NOMO-1 treated with DMSO at 0.1 percent for 48 hours (cell line): ENCODE measurements around the gene PPP1R15A.
"Not testable (repeated sequence)": the region's sequence is repeated elsewhere in the genome, so short reads cannot be mapped to it uniquely, and the experiment has no call there.

ENCODE experiments used
- DNase-seq: peaks from one replicate; lab custom pipeline; 2025; ENCODE audit not compliant: unreplicated experiment; lab: John Stamatoyannopoulos, UW

PPP1R15A gene

DNA sequence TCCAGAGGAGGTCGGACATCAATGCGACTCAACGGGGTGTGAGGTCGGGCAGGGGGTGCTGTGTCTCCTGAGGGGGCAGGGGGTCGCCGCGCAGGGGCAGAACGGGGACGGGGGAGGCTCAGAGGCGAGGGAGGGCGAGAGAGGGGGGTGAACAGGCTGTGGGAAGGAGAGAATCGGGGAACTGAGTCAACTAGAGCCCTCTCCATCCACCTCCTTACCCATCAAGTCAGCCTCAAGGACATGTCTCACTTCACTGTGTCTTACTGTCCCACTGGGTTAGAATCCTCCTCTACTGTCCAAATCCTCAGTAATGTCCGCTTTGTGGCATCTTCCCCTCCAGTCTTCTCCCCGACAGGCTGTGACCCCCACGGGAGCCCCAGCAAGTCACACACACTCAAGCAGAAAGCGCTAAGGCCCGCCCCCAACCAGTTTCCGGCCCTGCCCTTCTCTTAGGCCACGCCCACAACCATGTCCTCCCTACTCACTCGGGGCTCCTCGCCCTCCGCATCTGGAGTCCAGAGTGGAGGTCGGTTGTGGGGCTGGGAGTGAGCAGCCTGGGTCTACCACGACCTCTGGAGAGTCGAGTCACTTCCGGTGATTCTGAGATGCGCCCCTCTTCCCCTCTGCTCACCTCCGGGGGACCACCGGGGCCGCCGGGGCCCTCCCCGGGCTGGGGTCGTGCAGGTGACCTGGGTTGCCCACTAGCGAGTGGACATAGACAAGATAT is 13.1 kb upstream of the PPP1R15A start:
- peak; percentile 41 for DNase-seq

DNA sequence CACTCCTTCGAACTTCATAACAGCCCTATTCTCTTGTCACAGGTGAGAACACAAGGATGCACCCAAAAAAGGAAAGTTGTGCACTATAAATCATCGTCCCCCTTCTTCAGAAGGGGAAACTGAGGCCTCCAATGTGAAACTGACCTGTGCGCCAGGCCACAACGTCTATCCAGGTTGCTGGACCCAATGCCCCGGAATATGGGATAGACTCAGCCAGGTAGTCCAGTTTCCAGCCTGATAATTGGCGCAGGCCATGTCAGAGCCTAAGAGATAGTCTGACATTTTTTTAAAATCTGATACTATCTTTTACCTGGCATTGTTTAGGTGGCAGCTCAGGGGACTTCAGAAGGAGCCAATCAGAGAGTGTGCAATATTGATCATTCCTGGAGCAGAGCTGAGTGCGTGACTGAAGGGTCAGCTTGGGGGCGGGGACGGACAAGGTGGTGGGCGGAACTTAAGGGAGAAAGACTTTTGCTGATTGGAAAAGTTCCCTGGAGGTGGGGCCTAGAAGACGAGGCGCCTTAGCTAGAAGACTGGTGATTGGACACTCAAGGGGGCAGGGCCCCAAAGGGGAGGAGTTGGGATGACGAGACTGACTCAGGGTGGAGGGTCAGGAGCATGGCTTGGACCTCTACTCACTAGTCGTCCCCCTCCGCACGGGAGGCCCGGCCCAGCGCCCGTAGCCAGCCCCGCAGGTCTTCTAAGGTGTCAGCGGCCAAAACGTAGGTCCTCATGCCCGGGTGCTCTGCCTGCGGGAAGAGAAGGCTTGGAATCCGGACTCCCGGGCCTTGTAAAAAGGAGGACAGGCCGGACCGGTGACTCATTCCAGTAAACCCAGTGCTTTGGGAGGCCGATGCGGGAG is 12.3 kb upstream of the PPP1R15A start:
- no peak for DNase-seq

DNA sequence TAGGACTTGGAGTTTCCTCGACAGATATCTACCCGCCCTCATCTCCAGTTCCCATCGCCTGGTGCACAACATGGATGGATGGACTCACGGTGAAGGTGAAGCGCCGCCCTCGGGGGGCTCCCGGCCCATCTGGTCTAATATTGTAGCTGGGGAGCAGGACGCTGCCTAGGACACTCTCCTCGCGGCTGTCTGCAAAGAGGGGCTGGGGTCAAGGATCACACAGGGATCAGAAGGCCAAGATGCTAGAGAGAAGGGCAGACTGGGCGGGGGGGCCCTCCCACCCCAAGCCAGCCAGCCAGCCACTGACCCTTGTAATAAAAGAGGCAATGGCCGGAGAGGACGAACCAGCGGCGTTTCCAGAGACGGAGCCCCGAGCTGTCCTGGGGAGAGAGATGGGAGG is 10.9 kb upstream of the PPP1R15A start:
- DNase-seq: no peak

DNA sequence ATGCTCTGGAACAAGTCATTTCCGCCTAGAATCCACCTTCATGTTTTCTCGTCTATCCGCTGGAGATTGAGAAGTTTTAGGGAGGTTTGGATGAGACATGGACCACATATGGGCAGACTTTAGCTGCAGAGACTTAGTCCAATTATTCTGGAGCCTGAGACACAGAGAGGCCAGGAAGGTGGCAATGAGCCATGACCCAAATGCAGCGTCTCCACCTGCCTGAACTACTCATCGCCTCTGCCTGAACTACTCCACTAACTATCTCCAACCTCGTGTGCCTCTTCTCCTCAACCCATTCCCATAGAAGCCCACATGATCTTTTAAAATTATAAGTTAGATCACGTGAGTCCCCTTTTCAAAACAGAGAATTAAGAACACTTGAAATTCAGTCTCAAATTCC is 9.4 kb upstream of the PPP1R15A start:
- no peak for DNase-seq

DNA sequence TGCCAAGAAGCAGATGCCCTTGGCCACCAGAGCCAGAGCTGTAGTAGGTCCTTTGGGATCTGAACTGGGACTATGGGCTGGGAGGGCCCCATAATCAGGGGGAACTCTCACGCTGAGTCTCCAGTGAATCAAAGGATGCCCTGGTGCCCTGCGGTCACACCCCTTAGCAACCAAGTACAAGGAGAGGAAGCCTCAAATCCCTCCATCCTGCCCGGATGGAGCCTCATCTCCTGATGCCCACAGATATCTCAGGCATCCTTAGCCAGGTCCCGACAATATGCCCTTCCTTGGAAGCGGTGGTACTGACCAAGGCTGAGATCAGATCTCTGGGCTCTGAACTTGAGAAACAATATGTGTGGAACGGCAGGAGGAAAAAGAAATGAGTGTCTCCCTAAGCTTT is 5.5 kb upstream of the PPP1R15A start:
- no peak for DNase-seq

DNA sequence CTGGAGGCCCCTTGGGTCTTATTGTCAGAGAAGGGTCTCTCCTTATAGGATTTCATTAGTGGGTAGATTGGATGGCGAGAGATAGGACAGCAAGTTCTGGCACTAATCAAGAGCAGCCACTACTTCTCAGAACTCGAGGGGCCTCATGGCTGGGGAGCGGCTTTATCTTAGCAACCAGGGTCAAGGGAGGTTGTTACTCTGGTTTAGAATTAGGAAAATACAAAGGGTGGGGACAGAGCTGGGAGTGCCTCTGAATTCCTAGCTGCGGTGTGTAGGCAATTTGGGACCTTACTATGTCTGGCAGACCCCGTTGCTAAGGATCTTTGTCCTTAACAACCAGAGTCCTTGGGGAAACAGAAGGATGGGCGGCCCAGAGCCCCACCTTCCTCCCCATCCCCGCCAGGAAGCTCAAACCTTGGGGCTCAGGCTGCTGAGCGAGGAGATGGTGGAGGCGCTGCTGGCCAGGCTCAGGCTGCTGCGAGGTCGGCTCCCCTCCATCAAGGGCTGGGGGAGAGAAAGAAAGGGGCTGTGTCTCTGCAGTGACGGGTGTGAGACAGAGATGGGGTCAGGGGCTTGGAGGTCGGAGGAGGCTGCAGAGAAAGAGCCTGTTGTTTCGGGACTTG is 5.0 kb upstream of the PPP1R15A start:
- no peak for DNase-seq

DNA sequence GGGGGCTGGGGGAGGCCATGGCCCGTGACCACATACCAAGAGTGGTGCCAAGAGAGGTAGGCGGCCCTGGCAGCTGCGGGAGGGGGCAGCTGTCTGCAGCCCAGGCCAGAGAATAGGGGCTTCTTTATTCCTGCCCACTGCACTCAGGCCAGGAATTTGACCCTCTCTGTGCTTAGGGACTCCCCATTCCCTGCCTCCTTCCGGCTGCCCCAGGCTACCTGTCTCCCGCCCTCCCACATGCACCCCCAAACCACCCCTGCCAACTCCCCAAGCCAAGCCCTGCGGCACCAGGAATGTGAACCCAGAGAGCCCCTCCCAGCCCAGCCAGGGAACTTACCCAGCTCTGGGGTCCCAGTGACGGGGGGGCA is 4.5 kb upstream of the PPP1R15A start:
- no peak for DNase-seq

DNA sequence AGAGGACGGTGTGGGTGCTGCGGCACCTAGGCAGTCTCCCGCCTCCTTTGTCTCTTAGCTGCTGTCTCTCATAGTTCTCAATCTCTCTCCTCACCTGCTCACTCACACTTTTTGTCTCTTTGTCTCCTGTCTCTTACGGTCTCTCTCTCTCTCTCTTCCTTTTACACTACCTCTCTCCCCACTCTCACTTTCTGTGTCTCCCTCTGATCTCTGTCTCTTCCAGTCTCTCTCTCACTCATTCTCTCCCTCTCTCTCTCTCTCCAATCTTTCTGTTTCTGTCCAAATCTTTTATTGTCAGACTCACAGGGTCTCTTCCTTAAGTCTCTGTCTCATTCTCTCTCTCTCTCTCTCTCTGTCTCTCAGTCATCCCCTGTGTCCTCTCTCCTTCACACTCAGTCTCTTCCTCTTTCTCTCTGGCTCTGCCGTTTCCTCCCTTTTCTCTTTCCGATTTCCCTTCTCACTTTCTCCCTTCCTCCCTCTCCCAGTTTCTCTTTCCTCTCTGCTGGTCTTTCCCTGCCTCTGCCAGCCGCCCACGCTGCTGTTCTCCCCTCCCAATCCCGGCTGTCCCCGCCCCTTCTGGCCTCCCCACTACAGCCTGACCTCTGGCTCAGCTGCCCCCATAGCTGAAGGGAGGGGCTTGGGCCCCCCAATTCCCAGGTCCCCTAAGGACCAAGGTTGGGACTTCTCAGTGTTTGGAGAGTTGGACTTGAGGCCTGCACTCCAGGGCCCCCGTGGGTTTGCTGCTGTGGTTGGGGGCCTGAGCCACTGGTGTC is 3.9 kb upstream of the PPP1R15A start, which contains the start of gene PLEKHA4:
Gene PLEKHA4, minus strand, starts transcription at position 504 of the 773 bp plus-strand sequence. CDS start 997 bp downstream, outside the sequence.
- no peak for DNase-seq

DNA sequence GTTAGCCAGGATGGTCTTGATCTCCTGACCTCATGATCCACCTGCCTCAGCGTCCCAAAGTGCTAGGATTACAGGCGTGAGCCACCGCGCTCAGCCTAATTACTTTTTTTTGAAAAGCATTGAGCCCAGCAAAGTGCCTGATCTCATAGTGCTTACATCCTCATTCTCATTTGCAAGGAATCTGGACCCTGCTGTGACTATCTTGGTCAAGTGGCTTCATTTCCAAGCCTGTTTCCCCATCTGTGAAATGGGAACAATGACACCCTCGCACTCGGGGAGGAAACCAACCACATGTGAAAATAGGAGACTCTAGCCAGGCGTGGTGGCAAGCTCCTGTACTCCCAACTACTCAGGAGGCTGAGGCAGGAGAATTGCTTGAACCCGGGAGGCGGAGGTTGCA is 2.2 kb upstream of the PPP1R15A start:
- DNase-seq: no peak

DNA sequence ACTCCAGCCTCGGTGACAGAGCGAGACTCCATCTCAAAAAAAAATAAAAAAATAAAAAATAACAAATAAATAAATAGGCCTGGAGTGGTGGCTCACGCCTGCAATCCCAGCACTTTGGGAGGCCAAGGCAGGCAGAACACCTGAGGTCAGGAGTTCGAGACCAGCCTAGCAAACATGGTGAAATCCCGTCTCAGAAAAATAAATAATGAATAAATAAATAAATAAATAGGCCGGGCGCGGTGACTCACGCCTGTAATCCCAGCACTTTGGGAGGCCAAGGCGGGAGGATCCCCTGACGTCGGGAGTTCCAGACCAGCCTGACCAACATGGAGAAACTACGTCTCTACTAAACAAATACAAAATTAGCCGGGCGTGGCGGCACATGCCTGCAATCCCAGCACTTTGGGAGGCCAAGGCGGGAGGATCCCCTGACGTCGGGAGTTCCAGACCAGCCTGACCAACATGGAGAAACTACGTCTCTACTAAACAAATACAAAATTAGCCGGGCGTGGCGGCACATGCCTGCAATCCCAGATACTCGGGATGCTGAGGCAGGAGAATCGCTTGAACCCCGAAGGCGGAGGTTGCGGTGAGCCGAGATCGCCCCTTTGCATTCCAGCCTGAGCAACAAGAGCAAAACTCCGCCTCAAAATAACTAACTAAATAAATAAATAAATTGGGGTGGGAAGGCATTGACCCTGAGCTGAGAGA is 595 bp upstream of the PPP1R15A start:
- DNase-seq: not testable (repeated sequence)

DNA sequence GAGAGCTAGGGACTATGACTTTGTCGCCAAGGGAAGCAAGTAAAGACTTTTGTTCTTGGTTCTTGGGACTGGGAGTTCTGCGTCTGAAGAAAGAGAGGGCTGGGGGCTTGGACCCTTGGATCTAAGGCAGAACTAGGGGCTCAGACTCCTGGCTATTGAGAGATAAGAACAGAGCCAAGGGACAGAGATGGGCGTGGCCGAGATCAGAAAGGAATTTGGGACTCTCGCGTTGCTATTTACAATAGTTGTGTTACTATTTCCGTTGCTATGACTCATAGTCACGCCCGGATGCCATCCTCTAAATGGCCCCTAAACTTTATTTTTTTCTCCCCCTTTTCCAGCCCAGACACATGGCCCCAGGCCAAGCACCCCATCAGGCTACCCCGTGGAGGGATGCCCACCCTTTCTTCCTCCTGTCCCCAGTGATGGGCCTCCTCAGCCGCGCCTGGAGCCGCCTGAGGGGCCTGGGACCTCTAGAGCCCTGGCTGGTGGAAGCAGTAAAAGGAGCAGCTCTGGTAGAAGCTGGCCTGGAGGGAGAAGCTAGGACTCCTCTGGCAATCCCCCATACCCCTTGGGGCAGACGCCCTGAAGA is 759 bp downstream of the PPP1R15A start:
- peak; percentile 96 for DNase-seq

DNA sequence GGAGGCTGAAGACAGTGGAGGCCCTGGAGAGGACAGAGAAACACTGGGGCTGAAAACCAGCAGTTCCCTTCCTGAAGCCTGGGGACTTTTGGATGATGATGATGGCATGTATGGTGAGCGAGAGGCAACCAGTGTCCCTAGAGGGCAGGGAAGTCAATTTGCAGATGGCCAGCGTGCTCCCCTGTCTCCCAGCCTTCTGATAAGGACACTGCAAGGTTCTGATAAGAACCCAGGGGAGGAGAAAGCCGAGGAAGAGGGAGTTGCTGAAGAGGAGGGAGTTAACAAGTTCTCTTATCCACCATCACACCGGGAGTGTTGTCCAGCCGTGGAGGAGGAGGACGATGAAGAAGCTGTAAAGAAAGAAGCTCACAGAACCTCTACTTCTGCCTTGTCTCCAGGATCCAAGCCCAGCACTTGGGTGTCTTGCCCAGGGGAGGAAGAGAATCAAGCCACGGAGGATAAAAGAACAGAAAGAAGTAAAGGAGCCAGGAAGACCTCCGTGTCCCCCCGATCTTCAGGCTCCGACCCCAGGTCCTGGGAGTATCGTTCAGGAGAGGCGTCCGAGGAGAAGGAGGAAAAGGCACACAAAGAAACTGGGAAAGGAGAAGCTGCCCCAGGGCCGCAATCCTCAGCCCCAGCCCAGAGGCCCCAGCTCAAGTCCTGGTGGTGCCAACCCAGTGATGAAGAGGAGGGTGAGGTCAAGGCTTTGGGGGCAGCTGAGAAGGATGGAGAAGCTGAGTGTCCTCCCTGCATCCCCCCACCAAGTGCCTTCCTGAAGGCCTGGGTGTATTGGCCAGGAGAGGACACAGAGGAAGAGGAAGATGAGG is 1.5 kb downstream of the PPP1R15A start:
- peak; percentile 27 for DNase-seq

DNA sequence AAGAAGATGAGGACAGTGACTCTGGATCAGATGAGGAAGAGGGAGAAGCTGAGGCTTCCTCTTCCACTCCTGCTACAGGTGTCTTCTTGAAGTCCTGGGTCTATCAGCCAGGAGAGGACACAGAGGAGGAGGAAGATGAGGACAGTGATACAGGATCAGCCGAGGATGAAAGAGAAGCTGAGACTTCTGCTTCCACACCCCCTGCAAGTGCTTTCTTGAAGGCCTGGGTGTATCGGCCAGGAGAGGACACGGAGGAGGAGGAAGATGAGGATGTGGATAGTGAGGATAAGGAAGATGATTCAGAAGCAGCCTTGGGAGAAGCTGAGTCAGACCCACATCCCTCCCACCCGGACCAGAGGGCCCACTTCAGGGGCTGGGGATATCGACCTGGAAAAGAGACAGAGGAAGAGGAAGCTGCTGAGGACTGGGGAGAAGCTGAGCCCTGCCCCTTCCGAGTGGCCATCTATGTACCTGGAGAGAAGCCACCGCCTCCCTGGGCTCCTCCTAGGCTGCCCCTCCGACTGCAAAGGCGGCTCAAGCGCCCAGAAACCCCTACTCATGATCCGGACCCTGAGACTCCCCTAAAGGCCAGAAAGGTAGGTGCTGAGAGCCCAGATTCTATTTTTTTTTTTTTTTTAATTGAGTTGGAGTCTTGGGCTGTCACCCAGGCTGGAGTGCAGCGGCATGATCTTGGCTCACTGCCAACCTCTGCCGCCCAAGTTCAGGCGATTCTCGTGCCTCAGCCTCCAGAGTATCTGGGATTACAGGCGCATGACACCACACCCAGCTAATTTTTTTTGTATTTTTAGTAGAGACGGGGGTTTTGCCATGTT is 2.3 kb downstream of the PPP1R15A start:
- peak; percentile 11 for DNase-seq

DNA sequence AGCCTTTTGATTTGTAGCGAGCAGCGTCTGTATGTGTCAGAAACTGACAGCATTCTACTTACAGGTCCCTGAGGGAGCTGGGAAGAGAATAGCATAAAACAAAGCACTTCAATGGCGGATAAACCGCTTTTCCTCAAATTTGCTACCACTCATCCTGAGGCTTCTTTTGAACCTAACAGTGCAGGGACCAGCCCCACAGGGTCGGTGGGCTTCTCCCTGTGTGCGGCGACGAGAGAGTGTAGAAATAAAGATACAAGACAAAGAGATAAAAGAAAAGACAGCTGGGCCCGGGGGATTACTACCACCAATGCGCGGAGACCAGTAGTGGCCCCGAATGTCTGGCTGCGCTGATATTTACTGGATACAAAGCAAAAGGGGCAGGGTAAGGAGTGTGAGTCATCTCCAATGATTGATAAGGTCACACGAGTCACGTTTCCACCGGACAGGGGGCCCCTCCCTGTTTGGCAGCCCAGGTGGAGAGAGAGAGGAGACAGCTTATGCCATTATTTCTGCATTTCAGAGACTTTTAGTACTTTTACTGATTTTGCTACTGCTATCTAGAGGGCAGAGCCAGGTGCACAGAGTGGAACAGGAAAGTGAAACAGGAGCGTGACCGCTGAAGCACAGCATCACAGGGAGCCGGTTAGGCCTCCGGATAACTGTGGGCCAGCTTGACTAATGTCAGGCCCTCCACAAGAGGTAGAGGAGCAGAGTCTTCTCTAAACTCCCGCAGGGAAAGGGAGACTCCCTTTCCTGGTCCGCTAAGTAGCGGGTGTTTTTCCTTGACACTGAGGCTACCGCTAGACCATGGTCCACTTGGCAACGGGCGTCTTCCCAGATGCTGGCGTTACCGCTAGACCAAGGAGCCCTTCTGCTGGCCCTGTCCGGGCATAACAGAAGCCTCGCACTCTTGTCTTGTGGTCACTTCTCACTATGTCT is 4.1 kb downstream of the PPP1R15A start:
- not testable (repeated sequence) for DNase-seq

DNA sequence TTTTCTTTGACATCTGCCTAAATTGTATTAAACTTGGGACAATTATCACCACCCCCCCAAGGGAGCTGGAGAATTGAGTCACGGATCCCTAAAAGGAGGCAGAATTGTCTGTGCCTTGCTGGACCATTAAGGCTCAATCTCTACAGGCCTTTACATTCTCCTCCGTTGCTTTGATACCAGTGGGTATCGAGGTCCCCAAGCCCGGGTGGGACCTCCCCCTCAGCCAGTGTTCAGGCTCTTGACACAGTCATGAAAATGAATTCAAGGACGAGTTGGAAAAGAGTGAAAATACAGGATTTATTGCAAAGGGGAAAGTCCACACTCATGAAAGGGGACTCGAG is 5.6 kb downstream of the PPP1R15A start:
- DNase-seq: no peak

DNA sequence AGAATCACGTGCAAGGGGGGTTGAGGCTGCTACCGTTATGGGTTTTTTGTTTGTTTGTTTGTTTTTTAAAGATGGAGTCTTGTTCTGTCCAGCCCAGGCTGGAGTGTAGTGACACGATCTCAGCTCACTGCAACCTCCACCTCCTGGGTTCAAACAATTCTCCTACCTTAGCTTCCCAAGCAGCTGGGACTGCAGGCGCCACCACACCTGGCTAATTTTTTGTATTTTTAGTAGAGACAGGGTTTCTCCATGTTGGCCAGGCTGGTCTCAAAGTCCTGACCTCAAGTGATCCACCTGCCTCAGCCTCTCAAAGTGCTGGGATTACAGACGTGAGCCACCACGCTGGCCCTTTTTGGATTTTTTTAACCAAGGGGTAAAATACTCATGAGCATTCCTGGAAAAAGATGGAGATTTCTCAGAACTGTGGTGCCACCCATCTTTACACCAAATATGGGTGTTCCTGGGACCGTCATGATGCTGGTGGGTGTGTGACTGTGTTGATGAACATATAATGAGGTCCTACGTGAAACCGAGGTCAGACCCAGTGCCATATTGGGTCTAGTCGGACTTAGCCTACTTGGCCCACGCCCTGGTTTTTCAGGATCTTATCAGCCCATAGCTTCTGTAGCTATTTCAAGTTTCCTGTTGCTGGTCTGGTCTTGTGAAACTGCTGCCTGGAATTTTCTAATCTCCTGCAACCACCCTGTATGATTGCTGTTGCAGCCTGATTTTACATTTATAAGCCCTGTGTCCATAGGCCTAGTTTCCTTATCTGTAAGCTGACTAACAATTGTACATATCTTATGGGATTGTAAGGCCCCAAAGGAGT is 6.2 kb downstream of the PPP1R15A start:
- no peak for DNase-seq
